GM15510 (cell line): ENCODE results near the gene EFCAB5.
A peak's percentile ranks its signal among the peaks of the same experiment; 100 is the strongest.

Experiments
- POLR2A ChIP-seq: IDR thresholded peaks from 3 replicates; pipeline ENCODE4 v1.6.1; 2011; ENCODE audit warnings: borderline replicate concordance; ENCODE audit not compliant: insufficient read length; ENCODE audit errors: extremely low read depth

Gene EFCAB5

GRCh38 chr17:29929533-29930408, 11.7 kb upstream of the EFCAB5 start, which contains the start of gene SSH2:
Gene SSH2, minus strand, starts transcription at chr17:29930228. Its CDS starts 228 bp downstream, at chr17:29930000.
- peak; percentile 77 for TF ChIP-seq POLR2A

DNA sequence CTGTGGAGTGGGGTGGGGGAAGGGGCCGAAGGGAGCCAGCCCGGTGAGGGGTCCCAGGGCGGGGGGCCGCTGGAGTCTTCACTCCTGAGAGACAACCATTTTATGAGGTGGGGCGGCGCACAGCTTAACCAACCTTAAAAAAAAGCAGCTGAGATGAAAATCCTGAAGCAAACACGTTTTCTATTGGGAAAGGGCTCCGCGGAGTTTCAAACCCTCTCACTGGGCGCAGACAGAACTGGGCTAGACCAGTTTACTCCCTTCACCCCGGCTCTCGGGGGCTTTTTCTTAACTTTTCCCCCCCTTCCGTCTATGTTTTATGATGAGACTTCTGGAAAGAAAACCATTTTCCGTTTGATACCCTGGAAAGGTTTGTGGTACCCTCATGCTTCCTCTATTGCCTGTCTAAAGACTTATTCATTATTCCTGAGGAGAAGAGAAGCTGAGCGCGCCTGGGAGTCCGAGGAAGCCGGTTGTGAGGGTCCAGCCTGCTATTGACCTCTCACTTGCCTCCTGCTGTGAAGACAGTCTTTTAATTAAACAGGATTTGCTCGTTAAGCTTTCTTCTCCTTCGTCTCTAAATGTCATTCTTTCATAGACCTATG, 10.9 kb upstream of the EFCAB5 start:
- TF ChIP-seq POLR2A, result no peak

- TF ChIP-seq POLR2A, result no peak
Measured at GRCh38 chr17:29931231-29931932, 10.1 kb upstream of the EFCAB5 start.

GRCh38 chr17:29933379-29933778, 8.1 kb upstream of the EFCAB5 start:
- TF ChIP-seq POLR2A, result no peak

DNA sequence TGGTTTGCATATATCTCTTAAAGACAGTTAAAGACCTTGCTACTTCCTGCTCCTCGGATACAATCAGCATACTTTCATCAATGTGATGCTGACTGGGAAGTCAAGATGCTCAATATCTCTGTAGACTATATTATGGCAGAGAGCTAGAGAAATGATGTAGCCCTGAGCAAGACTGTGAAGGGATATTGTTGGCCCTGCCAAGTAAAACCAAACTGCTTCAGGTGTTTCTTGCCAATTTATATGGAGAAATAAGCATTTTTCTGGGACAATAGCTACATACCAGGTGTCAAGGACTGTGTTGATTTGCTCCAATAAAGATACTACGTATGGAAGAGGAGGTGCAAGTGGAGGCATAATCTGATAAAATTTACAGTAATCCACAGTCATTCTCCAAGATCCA, 4.7 kb upstream of the EFCAB5 start:
- TF ChIP-seq POLR2A, result no peak

DNA sequence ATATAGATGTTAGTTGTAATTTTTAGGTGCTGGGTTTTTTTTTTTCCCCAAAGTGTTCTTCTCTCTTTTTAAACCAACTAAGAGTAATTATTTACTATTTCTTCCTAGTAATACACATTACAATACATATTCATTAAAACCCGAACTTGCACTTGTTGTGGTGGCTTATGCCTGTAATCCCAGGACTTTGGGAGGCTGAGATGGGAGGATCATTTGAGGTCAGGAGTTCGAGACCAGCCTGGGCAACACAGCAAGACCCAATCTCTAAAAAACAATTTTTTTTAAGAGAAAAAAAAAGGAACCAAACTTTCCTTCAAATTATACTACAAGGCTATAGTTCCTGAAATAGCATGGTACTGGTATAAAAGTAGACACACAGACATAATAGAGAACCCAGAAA, 3.8 kb downstream of the EFCAB5 start:
- no peak for TF ChIP-seq POLR2A

DNA sequence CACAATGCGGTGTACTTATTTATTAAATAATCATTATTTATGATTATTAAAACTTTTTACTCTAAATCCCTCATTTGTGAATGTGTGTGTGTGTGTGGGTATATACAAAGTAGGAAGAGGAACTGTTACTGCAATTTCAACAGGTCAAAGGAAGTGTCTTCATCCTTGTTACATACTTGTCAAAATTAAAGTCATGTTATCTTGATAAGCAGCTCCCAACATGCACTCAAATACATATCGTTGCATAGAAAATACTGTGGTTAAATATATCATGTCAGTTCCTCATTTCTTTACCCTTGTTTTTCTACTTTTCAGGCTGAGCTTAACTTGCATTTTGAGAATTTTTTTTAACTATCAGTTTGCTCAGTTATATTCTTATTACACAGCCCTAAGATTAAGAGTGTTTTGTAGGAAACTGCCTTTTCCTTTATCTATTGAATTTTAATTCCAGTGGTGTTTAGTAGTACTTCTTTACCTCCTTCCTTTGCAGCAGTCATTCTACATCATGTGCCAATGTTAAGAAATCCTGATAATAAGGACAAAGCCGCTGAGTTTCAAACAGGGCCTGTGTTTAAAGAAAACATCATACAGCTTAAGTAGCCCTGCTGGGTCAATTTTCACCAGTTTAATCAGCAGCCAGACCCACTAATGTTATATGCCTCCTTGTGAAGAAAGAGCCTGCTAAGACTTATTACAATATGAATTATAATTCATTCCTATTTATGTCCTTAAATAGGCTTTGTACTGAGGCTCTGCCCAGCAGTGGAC, 7.2 kb downstream of the EFCAB5 start:
- TF ChIP-seq POLR2A, result no peak

GRCh38 chr17:29949696-29950095, 8.3 kb downstream of the EFCAB5 start:
- TF ChIP-seq POLR2A, result no peak

GRCh38 chr17:29954405-29954804, 13.0 kb downstream of the EFCAB5 start:
- TF ChIP-seq POLR2A, result no peak

DNA sequence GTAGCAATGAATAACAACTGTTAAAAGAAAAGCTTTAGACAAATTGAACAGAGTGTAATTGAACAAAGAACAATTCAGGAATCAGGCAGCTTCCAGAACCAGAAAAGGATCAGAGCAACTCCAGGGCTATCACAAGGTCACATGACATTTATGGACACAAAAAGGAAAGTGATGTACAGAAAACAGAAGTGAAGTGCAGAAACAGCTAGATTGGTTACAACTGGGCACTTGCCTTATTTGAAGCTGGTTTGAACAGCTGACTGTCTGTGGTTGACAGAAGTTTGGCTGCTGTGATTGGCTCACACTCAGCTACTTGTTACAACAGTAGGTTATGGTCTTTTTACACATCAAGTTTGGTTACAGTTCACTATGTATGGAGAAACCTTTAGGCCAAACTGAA, 14.8 kb downstream of the EFCAB5 start:
- no peak for TF ChIP-seq POLR2A

DNA sequence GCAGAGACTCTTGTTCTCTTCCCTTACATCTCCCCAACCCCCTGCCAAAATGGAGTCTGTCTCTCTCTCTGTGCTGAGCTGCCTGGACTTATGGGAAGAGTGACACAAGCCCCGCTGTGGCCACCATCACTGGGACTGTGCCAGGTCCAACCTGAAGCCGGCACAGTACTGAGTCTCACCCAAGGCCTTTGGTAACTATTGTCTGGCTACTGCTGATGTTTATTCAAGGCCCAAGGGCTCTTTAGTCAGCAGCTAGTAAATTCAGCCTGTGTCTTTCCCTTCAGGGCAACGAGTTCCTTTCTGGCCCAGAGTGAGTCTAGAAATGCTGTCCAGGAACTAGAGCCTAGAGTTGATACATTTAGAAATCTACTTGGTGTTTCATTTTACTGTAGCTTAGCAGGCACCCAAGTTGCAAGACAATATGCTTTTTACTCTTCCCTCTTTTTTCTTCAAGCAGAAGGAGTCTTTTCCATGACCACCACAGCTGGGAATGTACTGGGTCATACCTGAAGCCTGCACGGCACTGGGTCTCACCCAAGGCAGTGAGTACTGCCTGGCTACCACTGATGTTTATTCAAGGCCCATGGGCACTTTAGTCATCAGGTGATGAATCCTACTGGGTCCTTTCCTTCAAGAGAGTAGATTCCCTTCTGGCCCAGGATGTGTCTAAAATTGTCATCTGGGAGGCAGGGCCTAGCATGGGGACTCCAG, 17.7 kb downstream of the EFCAB5 start:
- TF ChIP-seq POLR2A, result no peak

DNA sequence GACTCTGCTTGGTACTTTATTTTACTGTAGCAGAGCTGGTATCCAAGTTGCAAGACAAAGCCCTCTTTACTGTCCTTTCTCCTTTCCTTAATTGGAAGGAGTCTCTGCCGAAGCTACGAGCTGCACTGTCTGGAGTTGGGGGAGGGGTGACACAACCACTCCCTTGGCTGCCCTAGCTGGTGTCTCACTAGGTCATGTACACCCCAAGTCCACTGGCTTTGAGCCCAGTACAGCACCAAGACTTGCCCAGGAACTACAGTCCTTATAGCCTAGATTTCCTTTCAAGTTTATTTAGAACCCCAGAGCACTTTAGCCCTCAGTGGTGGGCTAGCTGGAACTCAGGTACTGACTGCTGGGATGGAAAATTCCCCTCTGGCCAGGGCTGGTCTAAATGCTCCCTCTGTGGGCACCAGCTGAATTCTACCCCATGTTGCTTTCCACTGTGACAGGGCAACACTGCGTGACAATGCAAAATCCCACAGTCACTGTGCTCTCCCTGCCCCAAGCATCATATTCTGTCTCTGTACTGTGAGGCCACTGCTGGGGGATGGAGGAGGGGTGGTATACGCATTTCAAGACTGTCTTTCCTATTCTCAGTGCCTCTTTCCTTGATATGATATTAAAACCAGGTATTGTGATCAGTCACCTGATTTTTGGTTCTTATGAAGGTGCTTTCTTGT, 18.4 kb downstream of the EFCAB5 start:
- no peak for TF ChIP-seq POLR2A

- TF ChIP-seq POLR2A, result no peak
Measured at GRCh38 chr17:29962656-29963055, 21.2 kb downstream of the EFCAB5 start.
